A673 (cell line): ENCODE data around the gene BORCS6. TPM values are rescaled to one million over a fixed set of nuclear protein-coding genes. Genes with fewer than 3 reads are reported as not detected.

ENCODE experiments used
- BruUV-seq: library from RNA; stranded (reverse); fragments of 400-500 nt; replicated peaks from 2 replicates; lab custom pipeline; 2021; lab: Mats Ljungman, UMichigan
- CTCF ChIA-PET: fragments of 300-600 bp; sonication (Branson Sonifier 250); formaldehyde crosslinking; loops from one replicate; lab custom pipeline; 2022; ENCODE audit warnings: antibody characterized with exemption; lab: Charles Lee
- POLR2A ChIA-PET: fragments of 300-600 bp; sonication (Branson Sonifier 250); formaldehyde crosslinking; loops from one replicate; lab custom pipeline; 2022; ENCODE audit warnings: antibody characterized with exemption; ENCODE audit not compliant: low non-redundant PET; lab: Charles Lee
- DNase-seq: peaks from one replicate; pipeline ENCODE4 v3.0.0-alpha.2; 2015; ENCODE audit warnings: low spot score
- H3K27ac ChIP-seq: fragments of 200-600 bp; sonication (generic); 2 replicates; pipeline ENCODE4 v1.5.1; 2016; ENCODE audit warnings: mixed run types, low read depth, mild to moderate bottlenecking, mixed read lengths, antibody characterized with exemption, low read length; ENCODE audit not compliant: poor library complexity, severe bottlenecking
- H3K27me3 ChIP-seq: fragments of 200-600 bp; sonication (generic); replicated peaks from 2 replicates; pipeline ENCODE4 v1.6.1; 2017; ENCODE audit warnings: mixed run types, low read depth, mild to moderate bottlenecking, mixed read lengths, antibody characterized with exemption, low read length; ENCODE audit not compliant: insufficient read depth, poor library complexity
- H3K36me3 ChIP-seq: fragments of 200-600 bp; sonication (generic); 2 replicates; pipeline ENCODE4 v1.6.1; 2016; ENCODE audit warnings: mixed run types, mild to moderate bottlenecking, mixed read lengths, antibody characterized with exemption, low read length; ENCODE audit not compliant: insufficient read depth, poor library complexity, severe bottlenecking
- H3K4me1 ChIP-seq: fragments of 200-600 bp; sonication (generic); 2 replicates; pipeline ENCODE4 v1.6.1; 2017; ENCODE audit warnings: mixed run types, mild to moderate bottlenecking, mixed read lengths, antibody characterized with exemption, low read length; ENCODE audit not compliant: insufficient read depth, poor library complexity, severe bottlenecking
- H3K4me3 ChIP-seq: fragments of 200-600 bp; sonication (generic); 2 replicates; pipeline ENCODE4 v1.5.1; 2016; ENCODE audit warnings: low read depth, mixed run types, mild to moderate bottlenecking, mixed read lengths, low read length; ENCODE audit not compliant: poor library complexity, severe bottlenecking
- H3K9me3 ChIP-seq: fragments of 200-600 bp; sonication (generic); 2 replicates; pipeline ENCODE4 v1.6.1; 2016; ENCODE audit warnings: mixed run types, low read depth, mild to moderate bottlenecking, mixed read lengths, antibody characterized with exemption, low read length; ENCODE audit not compliant: poor library complexity, severe bottlenecking
- EZH2 ChIP-seq: fragments of 200-600 bp; sonication (generic); IDR thresholded peaks from 2 replicates; pipeline ENCODE4 v1.6.1; 2017; ENCODE audit warnings: borderline replicate concordance, low read depth, mild to moderate bottlenecking, mixed read lengths, antibody characterized with exemption, low read length; ENCODE audit not compliant: poor library complexity, severe bottlenecking
- intact Hi-C: fragments of 100-400 bp; cut with micrococcal nuclease; formaldehyde crosslinking; loops from one replicate; pipeline ENCODE4 v1.10.0; 2022; ENCODE audit not compliant: unreplicated experiment
- total RNA-seq: library from RNA; stranded (reverse); gene quantifications from 2 replicates; pipeline ENCODE4 v1.2.3, GENCODE V29; 2021
- TF ChIP-seq, protein P1 (sequence below): fragments of 300-800, 200-600 bp; sonication (generic); conservative IDR thresholded peaks from 2 replicates; pipeline ENCODE4 v1.5.1; 2017; ENCODE audit warnings: low read depth, mild to moderate bottlenecking, antibody characterized with exemption, low read length, moderate library complexity, mixed read lengths

BORCS6 gene
- total RNA-seq, 1 experiment from 2014 or later = 3.7 TPM

DNA sequence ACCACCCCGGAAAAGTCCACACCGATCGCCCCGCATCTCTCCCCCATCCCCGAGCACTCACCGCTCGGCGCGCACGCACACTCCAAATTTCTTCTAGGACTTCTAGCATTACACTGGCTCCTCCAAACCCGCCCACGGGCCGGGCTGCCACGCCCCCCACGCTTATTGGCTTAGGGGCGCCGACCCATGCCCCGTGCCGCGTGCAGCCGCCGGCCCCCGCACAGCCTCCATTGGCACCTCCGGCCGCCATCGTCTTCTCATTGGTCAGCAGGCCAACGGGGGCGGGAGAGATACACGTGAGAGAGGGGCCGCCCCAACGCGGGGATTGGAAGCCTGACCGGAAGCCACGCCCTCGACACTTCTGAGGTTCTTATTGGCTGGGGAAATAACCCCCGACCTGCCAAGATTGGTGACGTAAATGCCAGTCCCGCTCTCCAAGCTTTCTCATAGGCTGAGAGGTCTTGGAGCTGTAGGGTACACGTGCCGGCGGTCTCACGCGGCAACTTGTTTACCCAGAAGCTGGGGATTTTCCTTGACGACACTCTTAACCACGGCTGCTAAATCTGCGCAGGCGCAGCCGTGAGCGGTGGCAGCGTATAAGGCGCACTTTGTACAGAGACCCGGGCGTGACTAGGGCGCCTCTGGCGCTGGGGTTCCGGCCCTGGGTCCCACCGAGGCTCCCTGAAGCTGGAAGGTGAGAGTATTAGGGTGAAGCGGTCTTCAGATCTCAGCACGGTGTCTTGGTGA is 33.6 kb downstream of the BORCS6 start:
- Histone ChIP-seq H3K4me1 (peaks cover 46% of the 10 kb centered on the region), H3K4me3 (peak overlapping the region; percentile 52), H3K36me3 (peaks cover 21% of the 10 kb centered on the region), H3K9me3 (no peaks in the 10 kb centered on the region), H3K27me3 (no peaks in the 10 kb centered on the region), H3K27ac (peak overlapping the region; percentile 97)
- CTCF ChIA-PET = interaction anchor here (0.5 kb wide), 2 partner anchors 52 to 62 kb away, joined by 3 to 4 read pairs; no protein-coding TSS in a partner anchor
- TF ChIP-seq EZH2 = no peak
- TF ChIP-seq, protein P1, sequence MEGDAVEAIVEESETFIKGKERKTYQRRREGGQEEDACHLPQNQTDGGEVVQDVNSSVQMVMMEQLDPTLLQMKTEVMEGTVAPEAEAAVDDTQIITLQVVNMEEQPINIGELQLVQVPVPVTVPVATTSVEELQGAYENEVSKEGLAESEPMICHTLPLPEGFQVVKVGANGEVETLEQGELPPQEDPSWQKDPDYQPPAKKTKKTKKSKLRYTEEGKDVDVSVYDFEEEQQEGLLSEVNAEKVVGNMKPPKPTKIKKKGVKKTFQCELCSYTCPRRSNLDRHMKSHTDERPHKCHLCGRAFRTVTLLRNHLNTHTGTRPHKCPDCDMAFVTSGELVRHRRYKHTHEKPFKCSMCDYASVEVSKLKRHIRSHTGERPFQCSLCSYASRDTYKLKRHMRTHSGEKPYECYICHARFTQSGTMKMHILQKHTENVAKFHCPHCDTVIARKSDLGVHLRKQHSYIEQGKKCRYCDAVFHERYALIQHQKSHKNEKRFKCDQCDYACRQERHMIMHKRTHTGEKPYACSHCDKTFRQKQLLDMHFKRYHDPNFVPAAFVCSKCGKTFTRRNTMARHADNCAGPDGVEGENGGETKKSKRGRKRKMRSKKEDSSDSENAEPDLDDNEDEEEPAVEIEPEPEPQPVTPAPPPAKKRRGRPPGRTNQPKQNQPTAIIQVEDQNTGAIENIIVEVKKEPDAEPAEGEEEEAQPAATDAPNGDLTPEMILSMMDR = 0 out of 2 replicates have a peak, but pooled peaks have one; percentile 34
- intact Hi-C loops = loop anchor here (2.0 kb wide), 2 partner anchors 18 to 34 kb away; no protein-coding TSS in a partner anchor
- no TSS peak for BruUV-seq
- DNase-seq = peak; percentile 100
- POLR2A ChIA-PET = interaction anchor here (0.6 to 0.9 kb wide), 2 partner anchors 17 to 32 kb away, joined by 3 to 6 read pairs; no protein-coding TSS in a partner anchor

DNA sequence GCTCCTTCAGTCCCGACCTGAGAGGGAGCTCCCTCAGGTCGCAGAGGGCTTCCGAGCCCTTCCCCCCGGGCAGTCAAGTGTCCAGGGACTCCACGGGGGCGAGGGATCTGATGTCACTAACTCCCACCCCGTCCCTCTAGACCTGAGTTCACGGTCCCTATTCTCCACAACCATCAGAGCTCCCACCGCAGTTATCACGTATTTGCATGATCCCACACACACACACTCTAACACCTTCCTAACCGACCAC is 34.1 kb downstream of the BORCS6 start:
- peaks cover 16% of the 10 kb centered on the region for H3K36me3 ChIP-seq
- POLR2A ChIA-PET = no interaction called here
- CTCF ChIA-PET = interaction anchor here (0.5 to 0.9 kb wide), 2 partner anchors 34 to 61 kb away, joined by 4 to 5 read pairs; no protein-coding TSS in a partner anchor
- H3K27ac ChIP-seq = peak overlapping the region; percentile 97
- no peaks in the 10 kb centered on the region for H3K27me3 ChIP-seq
- TSS peak; percentile 16 for BruUV-seq
- no peaks in the 10 kb centered on the region for H3K9me3 ChIP-seq
- intact Hi-C loops = loop anchor here (2.0 kb wide), 2 partner anchors 17 to 33 kb away; no protein-coding TSS in a partner anchor
- peak overlapping the region; percentile 51 for H3K4me3 ChIP-seq
- no peak for TF ChIP-seq EZH2
- TF ChIP-seq, protein P1 = no peak
- peaks cover 42% of the 10 kb centered on the region for H3K4me1 ChIP-seq
- no peak for DNase-seq

DNA sequence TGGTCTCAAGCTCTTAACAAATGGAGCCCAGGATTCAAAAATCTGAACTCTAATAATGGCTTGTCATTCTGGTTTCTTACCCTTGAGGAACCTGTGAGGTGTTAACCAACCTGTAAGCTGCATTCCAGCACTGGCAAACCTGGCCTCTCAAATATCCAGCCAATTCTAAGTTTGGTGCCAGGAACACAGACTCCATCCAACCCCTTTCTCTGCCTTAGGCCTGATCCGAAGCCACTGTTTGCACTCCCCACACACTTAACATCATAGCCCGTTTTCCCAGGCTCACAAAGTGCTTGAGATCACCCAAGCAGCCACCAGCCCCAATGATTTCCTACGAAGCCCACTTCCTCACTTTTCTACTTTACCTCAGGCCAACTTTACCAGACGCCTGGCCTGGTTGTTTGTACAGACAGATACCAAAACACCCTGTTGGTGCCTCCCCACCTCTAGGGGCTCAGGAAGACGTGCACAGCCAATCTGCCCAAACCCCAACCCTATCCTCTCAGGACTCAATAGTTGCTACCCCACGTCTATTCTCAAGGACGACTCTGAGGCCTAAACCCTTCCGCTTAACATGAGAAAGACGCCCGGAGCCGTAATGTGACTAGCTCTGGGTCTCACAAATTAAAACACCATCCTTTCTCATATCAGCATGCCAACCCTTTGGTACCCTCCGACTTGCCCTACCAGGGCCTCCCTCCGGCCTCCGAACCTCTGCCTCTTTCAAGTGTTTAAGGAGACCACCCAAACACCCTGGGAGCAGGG is 34.6 kb downstream of the BORCS6 start:
- TF ChIP-seq EZH2 = no peak
- TF ChIP-seq, protein P1 = no peak
- ChIA-PET CTCF (interaction anchor here (0.5 to 0.9 kb wide), 2 partner anchors 33 to 61 kb away, joined by 4 to 5 read pairs; no protein-coding TSS in a partner anchor), POLR2A (no interaction called here)
- H3K36me3 ChIP-seq = peaks cover 13% of the 10 kb centered on the region
- DNase-seq = no peak
- H3K27ac ChIP-seq = peak overlapping the region; percentile 97
- no TSS peak for BruUV-seq
- H3K27me3 ChIP-seq = no peaks in the 10 kb centered on the region
- H3K4me3 ChIP-seq = peak overlapping the region; percentile 51
- intact Hi-C loops = no loop called here
- H3K4me1 ChIP-seq = peaks cover 43% of the 10 kb centered on the region
- no peaks in the 10 kb centered on the region for H3K9me3 ChIP-seq
